ENCODE data around the gene ANGPTL2.

The ANGPTL2 gene

GRCh38 chr9:127045148-127045547, 77.3 kb downstream of the ANGPTL2 start:
- no peak for DNase-seq

GRCh38 chr9:127039492-127039891, 82.9 kb downstream of the ANGPTL2 start:
- peak; percentile 28 for DNase-seq

DNA sequence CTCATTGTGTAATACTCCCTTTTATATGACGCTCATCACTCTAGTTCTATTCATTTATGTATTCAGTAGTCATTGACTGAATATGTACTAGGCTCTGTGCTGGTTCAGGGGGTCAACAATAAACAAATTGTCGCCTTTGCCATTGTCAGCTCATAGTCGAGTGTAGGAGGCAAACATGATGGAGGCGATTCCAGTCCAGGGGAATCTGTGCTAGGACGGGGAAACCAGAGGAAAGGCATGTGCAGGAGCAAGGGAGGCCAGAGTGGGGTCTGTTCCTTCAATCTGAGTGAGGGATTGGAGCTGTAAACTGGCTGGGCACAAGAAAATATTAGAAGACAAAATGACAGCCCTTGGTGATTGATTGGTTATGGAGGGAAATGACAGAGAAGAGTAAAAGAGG, 83.9 kb downstream of the ANGPTL2 start:
- peak; percentile 32 for DNase-seq

All from islet precursor cell (in vitro differentiated cells).